Lower lobe of right lung (tissue), 2 donors: ENCODE results near the gene TRPM8. TPM values are rescaled to one million over a fixed set of nuclear protein-coding genes. Genes with fewer than 3 reads are reported as not detected.

Source experiments
- ATAC-seq, 2 donors: fragments of 200-7000 bp; cut with Tn5 transposase; one replicate each; pipeline ENCODE4 v1.9.1; 2020 to 2022; ENCODE audit warnings: mild to moderate bottlenecking in 2 of 2, moderate library complexity in 2 of 2
- DNase-seq: peaks from one replicate; pipeline ENCODE4 v3.0.0-alpha.2; 2020
- H3K27ac ChIP-seq: fragments of 200-600 bp; one replicate; pipeline ENCODE4 v1.8.0; 2022
- H3K27me3 ChIP-seq: fragments of 200-600 bp; one replicate; pipeline ENCODE4 v1.8.0; 2022; ENCODE audit warnings: low read depth
- H3K36me3 ChIP-seq: fragments of 200-600 bp; one replicate; pipeline ENCODE4 v1.8.0; 2022; ENCODE audit warnings: mild to moderate bottlenecking
- H3K4me1 ChIP-seq: fragments of 200-600 bp; one replicate; pipeline ENCODE4 v1.8.0; 2022
- H3K4me3 ChIP-seq: fragments of 200-600 bp; one replicate; pipeline ENCODE4 v1.8.0; 2022; ENCODE audit warnings: mild to moderate bottlenecking
- H3K9me3 ChIP-seq: fragments of 200-600 bp; one replicate; pipeline ENCODE4 v1.8.0; 2022
- intact Hi-C: fragments of 100-400 bp; cut with DNase I; formaldehyde crosslinking; loops from one replicate; pipeline ENCODE4 v1.11.0; 2022
- total RNA-seq: library from RNA; stranded (reverse); fragmentation: NEBNext Ultra II Directional; extraction: Animal tissue kit (Norgen Biotek cat#: 25700); gene quantifications from one replicate; pipeline ENCODE4 v1.2.1, GENCODE V29; 2021
- TF ChIP-seq, protein P1 (sequence below): fragments of 200-600 bp; IDR thresholded peaks from one replicate; pipeline ENCODE4 v1.8.0; 2022; ENCODE audit warnings: antibody characterized with exemption, mild to moderate bottlenecking
- donor health status: DM: no; HTN: yes; CAD: no; lungs with severe emphysema.

Gene TRPM8
- total RNA-seq, 1 donor from 2014 or later = not detected

DNA sequence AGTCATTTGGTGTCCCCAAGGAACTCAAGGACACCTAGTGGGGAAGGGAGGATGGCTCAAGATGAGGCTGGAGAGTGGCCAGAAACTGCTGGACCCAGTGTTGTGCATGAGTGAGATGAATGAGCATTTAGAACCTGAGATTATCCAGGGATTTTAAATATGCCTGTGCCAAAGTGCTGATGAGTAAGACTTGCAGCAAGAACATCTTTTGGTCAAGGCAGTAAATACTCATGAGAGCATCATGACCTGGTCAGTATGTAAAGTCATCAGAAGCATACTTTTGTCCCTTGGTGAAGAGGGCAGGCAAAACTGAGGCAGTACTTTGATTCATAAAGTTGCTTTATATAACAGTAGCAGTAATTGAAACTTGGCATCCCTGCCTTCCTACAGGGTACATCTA is 130.2 kb downstream of the TRPM8 start:
- Histone ChIP-seq H3K36me3 (no peaks in the 10 kb centered on the region), H3K4me3 (no peak overlapping the region), H3K27ac (no peak overlapping the region), H3K4me1 (no peaks in the 10 kb centered on the region), H3K9me3 (no peaks in the 10 kb centered on the region), H3K27me3 (no peaks in the 10 kb centered on the region)
- TF ChIP-seq, protein P1, sequence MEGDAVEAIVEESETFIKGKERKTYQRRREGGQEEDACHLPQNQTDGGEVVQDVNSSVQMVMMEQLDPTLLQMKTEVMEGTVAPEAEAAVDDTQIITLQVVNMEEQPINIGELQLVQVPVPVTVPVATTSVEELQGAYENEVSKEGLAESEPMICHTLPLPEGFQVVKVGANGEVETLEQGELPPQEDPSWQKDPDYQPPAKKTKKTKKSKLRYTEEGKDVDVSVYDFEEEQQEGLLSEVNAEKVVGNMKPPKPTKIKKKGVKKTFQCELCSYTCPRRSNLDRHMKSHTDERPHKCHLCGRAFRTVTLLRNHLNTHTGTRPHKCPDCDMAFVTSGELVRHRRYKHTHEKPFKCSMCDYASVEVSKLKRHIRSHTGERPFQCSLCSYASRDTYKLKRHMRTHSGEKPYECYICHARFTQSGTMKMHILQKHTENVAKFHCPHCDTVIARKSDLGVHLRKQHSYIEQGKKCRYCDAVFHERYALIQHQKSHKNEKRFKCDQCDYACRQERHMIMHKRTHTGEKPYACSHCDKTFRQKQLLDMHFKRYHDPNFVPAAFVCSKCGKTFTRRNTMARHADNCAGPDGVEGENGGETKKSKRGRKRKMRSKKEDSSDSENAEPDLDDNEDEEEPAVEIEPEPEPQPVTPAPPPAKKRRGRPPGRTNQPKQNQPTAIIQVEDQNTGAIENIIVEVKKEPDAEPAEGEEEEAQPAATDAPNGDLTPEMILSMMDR = no peak
- intact Hi-C loops = no loop called here
- DNase-seq = no peak
- no peak for ATAC-seq

DNA sequence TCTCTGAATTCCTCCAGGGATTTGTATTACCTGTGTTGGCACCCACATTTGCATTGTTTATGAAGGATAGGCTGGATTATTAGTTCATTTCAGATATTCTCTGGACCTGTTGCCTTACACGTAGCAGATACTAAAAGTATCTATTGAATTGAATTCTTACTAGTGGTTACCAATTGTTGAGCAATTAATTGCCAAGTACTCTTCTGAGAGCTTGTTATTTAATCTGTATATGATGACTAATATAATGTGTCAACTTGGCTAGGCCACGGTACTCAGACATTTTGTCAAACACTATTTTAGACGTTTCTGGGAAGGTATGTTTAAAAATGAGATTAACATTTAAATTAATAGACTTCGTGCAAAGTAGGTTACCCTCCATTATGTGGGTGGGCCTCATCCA is 130.9 kb downstream of the TRPM8 start:
- Histone ChIP-seq H3K4me1 (no peaks in the 10 kb centered on the region), H3K27ac (no peak overlapping the region), H3K4me3 (no peak overlapping the region), H3K36me3 (no peaks in the 10 kb centered on the region), H3K27me3 (no peaks in the 10 kb centered on the region), H3K9me3 (no peaks in the 10 kb centered on the region)
- TF ChIP-seq, protein P1 = no peak
- DNase-seq (no peak), ATAC-seq (peak in 1 of 2 donors; percentile 28)
- intact Hi-C loops = no loop called here

DNA sequence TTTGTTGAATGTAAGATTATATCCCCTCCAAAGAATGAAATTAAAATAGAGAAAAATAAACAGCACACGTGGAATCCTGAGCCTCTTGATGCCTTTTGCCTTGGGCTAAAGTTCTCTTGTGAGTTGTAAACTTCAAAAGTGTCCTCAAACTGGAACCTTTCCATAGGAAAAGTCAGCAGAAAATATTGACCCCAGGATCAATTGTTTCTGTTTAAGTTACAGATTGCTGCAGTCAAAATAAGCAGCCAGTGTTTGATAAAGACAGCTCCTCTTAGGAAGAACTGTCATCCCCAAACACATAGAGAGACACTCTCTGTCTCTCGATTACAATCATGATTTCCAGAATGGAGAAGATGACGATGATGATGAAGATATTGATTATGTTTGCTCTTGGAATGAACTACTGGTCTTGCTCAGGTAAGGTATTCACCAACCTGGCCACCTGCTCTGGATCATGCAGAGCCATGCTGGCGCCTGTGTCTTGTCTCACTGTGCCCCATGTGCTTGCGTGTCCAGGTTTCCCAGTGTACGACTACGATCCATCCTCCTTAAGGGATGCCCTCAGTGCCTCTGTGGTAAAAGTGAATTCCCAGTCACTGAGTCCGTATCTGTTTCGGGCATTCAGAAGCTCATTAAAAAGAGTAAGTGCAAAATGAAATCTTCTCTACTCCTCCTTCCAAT is 133.4 kb downstream of the TRPM8 start, which contains the start of gene SPP2:
SPP2 (plus strand) TSS at position 248 of the 681 bp plus-strand sequence; CDS start at position 333, 85 bp downstream.
- Histone ChIP-seq H3K36me3 (no peaks in the 10 kb centered on the region), H3K27ac (no peak within 1 kb of the TSS), H3K4me3 (no peak within 1 kb of the TSS), H3K9me3 (no peaks in the 10 kb centered on the region), H3K27me3 (no peaks in the 10 kb centered on the region), H3K4me1 (no peaks in the 10 kb centered on the region)
- DNase-seq (no peak), ATAC-seq (no peak)
- intact Hi-C loops = no loop called here
- TF ChIP-seq, protein P1 = no peak

DNA sequence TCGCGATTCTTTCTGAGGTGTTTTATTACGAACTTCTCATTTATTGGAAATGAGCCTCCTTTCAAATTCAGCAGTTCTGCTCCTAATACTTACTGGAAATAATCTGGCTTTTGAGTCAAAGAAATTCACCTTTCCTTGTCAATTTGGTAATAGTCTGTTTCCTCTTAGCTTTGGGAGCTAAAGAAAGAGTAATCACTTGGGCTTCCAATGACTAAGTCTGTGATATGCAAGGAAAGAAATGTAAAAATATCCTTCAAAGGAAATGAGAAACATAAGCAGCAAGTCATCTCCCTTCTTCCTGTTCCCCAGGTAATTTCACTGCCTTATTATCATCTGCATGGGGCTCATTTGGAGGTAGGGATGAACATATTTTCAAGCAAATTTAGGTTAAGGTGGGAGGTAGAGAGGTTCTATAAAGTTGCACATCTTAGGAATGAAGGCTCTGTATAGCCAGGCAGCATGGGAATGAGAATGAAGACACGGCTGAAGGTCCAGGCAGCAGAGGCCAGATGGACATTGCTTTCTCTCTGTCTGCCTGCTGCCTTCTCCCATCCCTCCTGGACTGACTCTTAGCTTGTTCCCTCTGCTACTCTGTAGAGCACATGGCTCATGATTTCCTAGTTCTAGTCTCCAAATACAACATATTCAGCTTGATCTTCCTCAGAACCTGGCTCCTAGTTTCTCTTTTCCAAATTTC is 134.3 kb downstream of the TRPM8 start:
- no peak overlapping the region for H3K4me3 ChIP-seq
- H3K4me1 ChIP-seq = no peaks in the 10 kb centered on the region
- no peak overlapping the region for H3K27ac ChIP-seq
- no peaks in the 10 kb centered on the region for H3K36me3 ChIP-seq
- TF ChIP-seq, protein P1 = no peak
- ATAC-seq (no peak), DNase-seq (no peak)
- H3K9me3 ChIP-seq = no peaks in the 10 kb centered on the region
- H3K27me3 ChIP-seq = no peaks in the 10 kb centered on the region
- intact Hi-C loops = no loop called here

DNA sequence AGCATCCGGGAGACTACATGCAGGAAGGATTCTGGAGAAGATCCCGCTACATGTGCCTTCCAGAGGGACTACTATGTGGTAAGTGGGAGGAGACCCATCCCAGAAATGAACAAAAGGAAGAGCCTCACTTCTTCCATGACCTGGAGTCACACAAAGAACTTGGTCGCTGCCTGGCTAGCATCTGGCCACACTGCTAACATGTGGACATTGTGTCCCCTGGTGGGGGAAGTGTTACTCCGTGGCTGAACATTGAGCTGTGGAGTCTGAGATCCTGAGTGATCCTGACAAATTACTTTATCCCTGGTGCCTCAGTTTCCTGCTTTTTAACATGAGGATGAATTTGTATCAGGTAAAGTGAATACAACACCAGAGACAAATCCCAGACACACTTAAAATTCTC is 141.7 kb downstream of the TRPM8 start:
- ATAC-seq (no peak), DNase-seq (no peak)
- intact Hi-C loops = no loop called here
- H3K4me1 ChIP-seq = no peaks in the 10 kb centered on the region
- H3K4me3 ChIP-seq = no peak overlapping the region
- H3K27me3 ChIP-seq = no peaks in the 10 kb centered on the region
- no peaks in the 10 kb centered on the region for H3K9me3 ChIP-seq
- no peak overlapping the region for H3K27ac ChIP-seq
- TF ChIP-seq, protein P1 = no peak
- H3K36me3 ChIP-seq = no peaks in the 10 kb centered on the region
